Liver (tissue), 9 donors: ENCODE data around the gene PPM1B. TPM values are rescaled to one million over a fixed set of nuclear protein-coding genes. Genes with fewer than 3 reads are reported as not detected.

Experiments
- DNase-seq: peaks from one replicate; pipeline ENCODE4 v3.0.0-alpha.2; 2017; ENCODE audit warnings: low spot score
- H3K27ac ChIP-seq, 2 donors: one replicate each; pipeline ENCODE4 v1.7.0; 2013; ENCODE audit warnings: inconsistent platforms in 2 of 2, low read length in 2 of 2, control low read depth in 1 of 2, low read depth in 1 of 2, mild to moderate bottlenecking in 1 of 2
- H3K27me3 ChIP-seq, 4 donors: one replicate each; pipeline versions ENCODE4 v1.6.1 to v1.7.0; 2013; ENCODE audit warnings: low read length in 3 of 4, inconsistent platforms in 1 of 4, mild to moderate bottlenecking in 1 of 4, moderate library complexity in 1 of 4; ENCODE audit not compliant: control insufficient read depth in 4 of 4, insufficient read depth in 4 of 4
- H3K36me3 ChIP-seq, 4 donors: one replicate each; pipeline versions ENCODE4 v1.6.1 to v1.7.0; 2013; ENCODE audit warnings: low read length in 3 of 4, mild to moderate bottlenecking in 3 of 4, low read depth in 1 of 4, moderate library complexity in 1 of 4; ENCODE audit not compliant: control insufficient read depth in 4 of 4, insufficient read depth in 3 of 4
- H3K4me1 ChIP-seq, 4 donors: one replicate each; pipeline versions ENCODE4 v1.6.1 to v1.7.0; 2013; ENCODE audit warnings: low read length in 3 of 4, mild to moderate bottlenecking in 3 of 4, moderate library complexity in 1 of 4; ENCODE audit not compliant: control insufficient read depth in 4 of 4, insufficient read depth in 4 of 4
- H3K4me3 ChIP-seq, 3 donors: one replicate each; pipeline versions ENCODE4 v1.6.1 to v1.7.0; 2013; ENCODE audit warnings: low read length in 3 of 3, control low read depth in 1 of 3, low read depth in 1 of 3, mild to moderate bottlenecking in 1 of 3
- H3K9ac ChIP-seq, 2 donors: one replicate each; pipeline ENCODE4 v1.7.0; 2013; ENCODE audit warnings: low read length in 2 of 2, mild to moderate bottlenecking in 2 of 2, moderate library complexity in 2 of 2, control low read depth in 1 of 2, low read depth in 1 of 2
- H3K9me3 ChIP-seq, 4 donors: one replicate each; pipeline versions ENCODE4 v1.6.1 to v1.7.0; 2013; ENCODE audit warnings: low read length in 3 of 4; ENCODE audit not compliant: control insufficient read depth in 4 of 4
- ATF3 ChIP-seq: IDR thresholded peaks from 2 replicates; pipeline ENCODE4 v1.6.1; 2016; ENCODE audit warnings: antibody characterized with exemption
- CTCF ChIP-seq: fragments of 150-350 bp; IDR thresholded peaks from 2 replicates; pipeline ENCODE4 v1.5.1; 2017; ENCODE audit warnings: improper control_type of control experiment, low read depth, low read length; ENCODE audit not compliant: missing input control
- EGR1 ChIP-seq, 2 donors: IDR thresholded peaks; 2 replicates each; pipeline ENCODE4 v1.6.1; 2016 to 2018; ENCODE audit warnings: antibody characterized with exemption in 2 of 2, low read depth in 2 of 2
- FOXA1 ChIP-seq: IDR thresholded peaks from 2 replicates; pipeline ENCODE4 v1.6.1; 2016; ENCODE audit warnings: antibody characterized with exemption
- FOXA2 ChIP-seq: IDR thresholded peaks from 2 replicates; pipeline ENCODE4 v1.6.1; 2016; ENCODE audit warnings: antibody characterized with exemption
- GABPA ChIP-seq, 2 donors: IDR thresholded peaks in 1 of 2; conservative IDR thresholded peaks in 1 of 2; 2 replicates each; pipeline ENCODE4 v1.6.1; 2016; ENCODE audit warnings: antibody characterized with exemption in 2 of 2, mild to moderate bottlenecking in 1 of 2, moderate library complexity in 1 of 2
- HNF4A ChIP-seq, 2 donors: conservative IDR thresholded peaks; 2 replicates each; pipeline ENCODE4 v1.6.1; 2016; ENCODE audit warnings: antibody characterized with exemption in 2 of 2, mild to moderate bottlenecking in 2 of 2
- JUND ChIP-seq, 2 donors: IDR thresholded peaks; 2 replicates each; pipeline ENCODE4 v1.6.1; 2016; ENCODE audit warnings: antibody characterized with exemption in 2 of 2
- MAX ChIP-seq: IDR thresholded peaks from 2 replicates; pipeline ENCODE4 v1.6.1; 2016; ENCODE audit warnings: antibody characterized with exemption
- NR2F2 ChIP-seq: IDR thresholded peaks from 2 replicates; pipeline ENCODE4 v1.6.1; 2016; ENCODE audit warnings: antibody characterized with exemption
- RAD21 ChIP-seq, 2 donors: IDR thresholded peaks; 2 replicates each; pipeline ENCODE4 v1.6.1; 2016; ENCODE audit warnings: antibody characterized with exemption in 2 of 2, mild to moderate bottlenecking in 2 of 2
- REST ChIP-seq: IDR thresholded peaks from 2 replicates; pipeline ENCODE4 v1.6.1; 2016; ENCODE audit warnings: antibody characterized with exemption, mild to moderate bottlenecking
- RXRA ChIP-seq, 2 donors: IDR thresholded peaks; 2 replicates each; pipeline ENCODE4 v1.6.1; 2017 to 2018; ENCODE audit warnings: antibody characterized with exemption in 2 of 2, mild to moderate bottlenecking in 1 of 2
- SP1 ChIP-seq: IDR thresholded peaks from 2 replicates; pipeline ENCODE4 v1.6.1; 2018; ENCODE audit warnings: antibody characterized with exemption, mild to moderate bottlenecking
- TAF1 ChIP-seq: conservative IDR thresholded peaks from 2 replicates; pipeline ENCODE4 v1.6.1; 2016; ENCODE audit warnings: antibody characterized with exemption, mild to moderate bottlenecking
- YY1 ChIP-seq: IDR thresholded peaks from 2 replicates; pipeline ENCODE4 v1.6.1; 2016; ENCODE audit warnings: antibody characterized with exemption, mild to moderate bottlenecking
- ZBTB33 ChIP-seq: IDR thresholded peaks from 2 replicates; pipeline ENCODE4 v1.6.1; 2016; ENCODE audit warnings: antibody characterized with exemption
- WGBS: extraction: QIAGEN DNeasy Blood & Tissue Kit; methylation state at CpG from one replicate; pipeline ENCODE4 v1.1.7; 2013; 5-methylcytosine and 5-hydroxymethylcytosine counted together
- polyA plus RNA-seq, 2 donors: library from polyadenylated mRNA; stranded (reverse) in 1 of 2; unstranded in 1 of 2; fragments of 200-250 nt in 1 of 2; fragments of >200 nt in 1 of 2; fragmentation: Nextera tagmentation in 1 of 2; extraction: Ambion mirVana in 1 of 2; gene quantifications; one replicate each; pipeline versions ENCODE4 v1.2.1 to v1.2.3, GENCODE V29; 2013 to 2015
- total RNA-seq, 2 donors: library from RNA; depleted of rRNA; stranded (reverse); fragments of >200 nt; gene quantifications; one replicate each; pipeline ENCODE4 v1.2.3, GENCODE V29; 2014
- donor health status: healthy.
- donor health status: healthy.
- donor health status: healthy.
- donor health status: healthy.
- donor health status: healthy.

Gene PPM1B
- total and polyA plus RNA-seq, 4 donors = 13.5 to 38.5 (median 30.8) TPM

- TF ChIP-seq CTCF = no peak
- no peak for TF ChIP-seq HNF4A (conservative IDR thresholded peaks at IDR 0.05)
- TF ChIP-seq REST = no peak
- TF ChIP-seq FOXA2 = no peak
- no peak for TF ChIP-seq ATF3
- no peak for TF ChIP-seq JUND (IDR thresholded peaks at IDR 0.05)
- no peak for TF ChIP-seq FOXA1
- H3K9ac ChIP-seq = no peak overlapping the region
- H3K4me3 ChIP-seq = no peak overlapping the region
- H3K4me1 ChIP-seq = no peaks in the 10 kb centered on the region
- H3K27me3 ChIP-seq = no peaks in the 10 kb centered on the region
- no peaks in the 10 kb centered on the region for H3K9me3 ChIP-seq
- no peaks in the 10 kb centered on the region for H3K36me3 ChIP-seq
- H3K27ac ChIP-seq = no peak overlapping the region
- whole genome bisulfite sequencing = 69% methylated on average over 2 of the region's 2 CpGs
- DNase-seq = no peak
Observed at GRCh38 chr2:44120428-44120827, 48.2 kb upstream of the PPM1B start.

GRCh38 chr2:44121899-44122298, 46.8 kb upstream of the PPM1B start:
- DNase-seq = no peak

More at GRCh38 chr2:44121899-44122298, 46.8 kb upstream of the PPM1B start:
- no peak overlapping the region for H3K9ac ChIP-seq
- no peaks in the 10 kb centered on the region for H3K4me1 ChIP-seq
- H3K27me3 ChIP-seq = no peaks in the 10 kb centered on the region
- TF ChIP-seq CTCF (no peak), FOXA2 (no peak), GABPA (IDR thresholded peaks at IDR 0.05 in 1 of 2, conservative IDR thresholded peaks at IDR 0.05 in 1 of 2) (no peak), TAF1 (no peak), SP1 (no peak), RAD21 (IDR thresholded peaks at IDR 0.05) (no peak), FOXA1 (no peak), ATF3 (no peak), NR2F2 (no peak), RXRA (IDR thresholded peaks at IDR 0.05) (no peak), EGR1 (IDR thresholded peaks at IDR 0.05; ENCODE audit: low read depth in 2 of 2) (no peak), JUND (IDR thresholded peaks at IDR 0.05) (no peak), ZBTB33 (no peak), HNF4A (conservative IDR thresholded peaks at IDR 0.05) (no peak), MAX (no peak), YY1 (no peak)
- no peak overlapping the region for H3K27ac ChIP-seq
- WGBS = 94% methylated on average over 3 of the region's 3 CpGs
- no peak overlapping the region for H3K4me3 ChIP-seq
- no peaks in the 10 kb centered on the region for H3K9me3 ChIP-seq
- no peaks in the 10 kb centered on the region for H3K36me3 ChIP-seq
